NB4 (cell line): ENCODE measurements around the gene FUT8.

Experiments used
- DNase-seq: peaks from one replicate; pipeline ENCODE4 v3.0.0; 2010; ENCODE audit warnings: low read depth
- H3K4me3 ChIP-seq: one replicate; pipeline ENCODE4 v1.5.1; 2011; ENCODE audit warnings: mild to moderate bottlenecking, low read depth, low read length, moderate library complexity
- CTCF ChIP-seq: IDR thresholded peaks from one replicate; pipeline ENCODE4 v1.5.1; 2012; ENCODE audit warnings: low read depth, low read length
- MAX ChIP-seq: IDR thresholded peaks from 2 replicates; pipeline ENCODE4 v1.6.1; 2011; ENCODE audit warnings: low read depth, low read length
- MYC ChIP-seq: IDR thresholded peaks from 2 replicates; pipeline ENCODE4 v1.6.1; 2011; ENCODE audit warnings: low read depth, low read length
- POLR2A ChIP-seq: IDR thresholded peaks from 2 replicates; pipeline ENCODE4 v1.6.1; 2011; ENCODE audit warnings: mild to moderate bottlenecking; ENCODE audit not compliant: insufficient read length; ENCODE audit errors: extremely low read depth

FUT8 gene

GRCh38 chr14:65656554-65656953 is 244.0 kb downstream of the FUT8 start:
- no peak for DNase-seq
- TF ChIP-seq CTCF (no peak), POLR2A (no peak), MYC (no peak), MAX (no peak)
- H3K4me3 ChIP-seq = no peak overlapping the region

GRCh38 chr14:65658202-65658601 is 245.7 kb downstream of the FUT8 start:
- TF ChIP-seq MYC (no peak), POLR2A (no peak), CTCF (no peak), MAX (no peak)
- H3K4me3 ChIP-seq = no peak overlapping the region
- DNase-seq = no peak

- no peak for DNase-seq
- no peak for TF ChIP-seq MAX
- no peak for TF ChIP-seq MYC
- TF ChIP-seq POLR2A = no peak
- TF ChIP-seq CTCF = no peak
- H3K4me3 ChIP-seq = no peak overlapping the region
Observed at GRCh38 chr14:65661865-65662264, 249.3 kb downstream of the FUT8 start.

GRCh38 chr14:65664436-65664835 is 251.9 kb downstream of the FUT8 start:
- no peak overlapping the region for H3K4me3 ChIP-seq

GRCh38 chr14:65676361-65677014 is 264.0 kb downstream of the FUT8 start:
- no peak for DNase-seq
- TF ChIP-seq CTCF (no peak), MYC (no peak), POLR2A (no peak), MAX (no peak)
- no peak overlapping the region for H3K4me3 ChIP-seq

More at GRCh38 chr14:65664436-65664835, 251.9 kb downstream of the FUT8 start:
- no peak for DNase-seq
- no peak for TF ChIP-seq MAX
- no peak for TF ChIP-seq CTCF
- TF ChIP-seq POLR2A = no peak
- TF ChIP-seq MYC = no peak

GRCh38 chr14:65685572-65685971 is 273.0 kb downstream of the FUT8 start:
- TF ChIP-seq POLR2A = no peak
- no peak for DNase-seq
- H3K4me3 ChIP-seq = no peak overlapping the region
